ENCODE results near the gene ANAPC7. TPM values are rescaled to one million over a fixed set of nuclear protein-coding genes. Genes with fewer than 3 reads are reported as not detected.

ANAPC7 gene
- total and polyA plus RNA-seq, 9 of the 15 experiments (the other 6 are each of a cell fraction or from before 2014, with no cell fraction given), result 46.7 to 158 (median 109) TPM

GRCh38 chr12:110354172-110354780, 49.2 kb downstream of the ANAPC7 start (continued):
- TF ChIP-seq ZNF609 (CRISPR knock-in tag; IDR thresholded peaks at IDR 0.05; ENCODE audit: borderline replicate concordance) (0 out of 2 replicates have a peak, but pooled peaks have one; percentile 73), CHD1 (IDR thresholded peaks at IDR 0.05; ENCODE audit: low read length) (no peak), ZNF318 (IDR thresholded peaks at IDR 0.05; ENCODE audit: borderline replicate concordance in 1 of 2, low read depth in 1 of 2) (0 out of 4 replicates have a peak, but pooled peaks of 1 of the 2 experiments have one; percentile 13), ZNF740 (CRISPR knock-in tag; IDR thresholded peaks at IDR 0.05) (no peak), ZNF740 (tag; IDR thresholded peaks at IDR 0.05) (no peak), SUPT5H (IDR thresholded peaks at IDR 0.05) (no peak), ZNF507 (tag; conservative IDR thresholded peaks at IDR 0.05) (no peak), ID3 (CRISPR knock-in tag; IDR thresholded peaks at IDR 0.05) (no peak), ID3 (tag; IDR thresholded peaks at IDR 0.05) (0 out of 2 replicates have a peak, but pooled peaks have one; percentile 39), MYC (IDR thresholded peaks at IDR 0.05; ENCODE audit: low read depth, low read length) (peak; percentile 48; the same call in 1 of the 2 replicates), MYC (CRISPR knock-in tag; IDR thresholded peaks at IDR 0.05; ENCODE audit: borderline replicate concordance, low read depth) (no peak), JUNB (CRISPR knock-in tag; conservative IDR thresholded peaks at IDR 0.05) (no peak), HDAC1 (IDR thresholded peaks at IDR 0.05) (peak; percentile 85 to 96)
